K562 (cell line): Measurements from ENCODE around the gene RIMS3. TPM values are rescaled to one million over a fixed set of nuclear protein-coding genes. Genes with fewer than 3 reads are reported as not detected.

Experiments used
- FOXK2 ChIP-seq, 2 experiments: fragments of 450-650 bp; IDR thresholded peaks in 1 of 2; conservative IDR thresholded peaks in 1 of 2; 2 replicates each; pipeline ENCODE4 v1.6.1; 2016; ENCODE audit warnings: low read depth in 2 of 2, mild to moderate bottlenecking in 1 of 2
- MEF2D ChIP-seq: conservative IDR thresholded peaks from 2 replicates; pipeline ENCODE4 v1.6.1; 2016; ENCODE audit warnings: low read depth, missing genetic modification characterization, missing compliant biosample characterization
- NCOR1 ChIP-seq: fragments of 450-650 bp; IDR thresholded peaks from 2 replicates; pipeline ENCODE4 v1.6.1; 2016; ENCODE audit warnings: mild to moderate bottlenecking, moderate library complexity
- PTBP1 ChIP-seq: fragments of 200-400 bp; formaldehyde crosslinking; IDR thresholded peaks from 2 replicates; pipeline ENCODE4 v1.6.1; 2017; ENCODE audit warnings: low read depth, low read length
- RBBP5 ChIP-seq: fragments of 200-600 bp; sonication (generic); IDR thresholded peaks from 2 replicates; pipeline ENCODE4 v1.6.1; 2012; ENCODE audit warnings: borderline replicate concordance, mild to moderate bottlenecking, low read length, control low read depth, inconsistent platforms; ENCODE audit not compliant: insufficient read depth, poor library complexity, severe bottlenecking
- SREBF1 ChIP-seq: fragments of 150-350 bp; IDR thresholded peaks from 2 replicates; pipeline ENCODE4 v1.6.1; 2014; ENCODE audit warnings: antibody characterized with exemption, low read depth, low read length, borderline replicate concordance
- ZNF668 ChIP-seq: fragments of 250-450 bp; sonication (Bioruptor Pico); IDR thresholded peaks from 2 replicates; pipeline ENCODE4 v1.8.0; 2022; ENCODE audit warnings: mild to moderate bottlenecking, inconsistent platforms
- polyA plus RNA-seq, 8 experiments: library from polyadenylated mRNA; depleted of rRNA in 4 of 8; stranded (reverse) in 5 of 8; unstranded in 3 of 8; fragments of >200 nt; fragmentation: Nextera tagmentation in 2 of 8; fragmentation: Illumina TruSeq in 1 of 8; extraction: Ambion mirVana in 2 of 8; extraction: Trizol in 1 of 8; gene quantifications; 2 replicates each; pipeline versions ENCODE4 v1.2.1 to v1.2.3, GENCODE V29; 2011 to 2014; ENCODE audit warnings: inconsistent platforms in 1 of 8, missing spikeins in 1 of 8
- total RNA-seq, 7 experiments: library from RNA; depleted of rRNA in 6 of 7; stranded (reverse); fragments of >200 nt in 6 of 7; fragmentation: Illumina TruSeq in 2 of 7; extraction: Trizol in 2 of 7; gene quantifications; 2 replicates each; pipeline versions ENCODE4 v1.2.1 to v1.2.3, GENCODE V29; 2011 to 2021; ENCODE audit warnings: low replicate concordance in 1 of 7
- TF ChIP-seq, protein P1 (sequence below): conservative IDR thresholded peaks from 2 replicates; pipeline ENCODE4 v1.6.1; 2011; ENCODE audit warnings: low read depth, mild to moderate bottlenecking, low read length; ENCODE audit not compliant: control insufficient read depth
- TF ChIP-seq, protein P2 (sequence below), 2 experiments: IDR thresholded peaks in 1 of 2; conservative IDR thresholded peaks in 1 of 2; 2 replicates each; pipeline ENCODE4 v1.6.1; 2016; ENCODE audit warnings: low read depth in 2 of 2, mild to moderate bottlenecking in 1 of 2, missing compliant biosample characterization in 1 of 2, missing genetic modification characterization in 1 of 2, moderate library complexity in 1 of 2
- TF ChIP-seq, protein P3 (sequence below), 3 experiments: fragments of 200-800 bp in 1 of 3; fragments of 250-450 bp in 1 of 3; fragments of 450-650 bp in 1 of 3; sonication (Bioruptor Pico) in 1 of 3; sonication (Bioruptor generic) in 1 of 3; formaldehyde crosslinking in 1 of 3; IDR thresholded peaks; 2 replicates each; pipeline versions ENCODE4 v1.6.1 to v1.8.0; 2016 to 2022; ENCODE audit warnings: mild to moderate bottlenecking in 2 of 3, missing genetic modification characterization in 2 of 3, missing compliant biosample characterization in 1 of 3, moderate library complexity in 1 of 3

The RIMS3 gene
- total and polyA plus RNA-seq, 9 of the 15 experiments (the other 6 are each of a cell fraction or from before 2014, with no cell fraction given): 0.06 to 1.2 (median 0.59) TPM

DNA sequence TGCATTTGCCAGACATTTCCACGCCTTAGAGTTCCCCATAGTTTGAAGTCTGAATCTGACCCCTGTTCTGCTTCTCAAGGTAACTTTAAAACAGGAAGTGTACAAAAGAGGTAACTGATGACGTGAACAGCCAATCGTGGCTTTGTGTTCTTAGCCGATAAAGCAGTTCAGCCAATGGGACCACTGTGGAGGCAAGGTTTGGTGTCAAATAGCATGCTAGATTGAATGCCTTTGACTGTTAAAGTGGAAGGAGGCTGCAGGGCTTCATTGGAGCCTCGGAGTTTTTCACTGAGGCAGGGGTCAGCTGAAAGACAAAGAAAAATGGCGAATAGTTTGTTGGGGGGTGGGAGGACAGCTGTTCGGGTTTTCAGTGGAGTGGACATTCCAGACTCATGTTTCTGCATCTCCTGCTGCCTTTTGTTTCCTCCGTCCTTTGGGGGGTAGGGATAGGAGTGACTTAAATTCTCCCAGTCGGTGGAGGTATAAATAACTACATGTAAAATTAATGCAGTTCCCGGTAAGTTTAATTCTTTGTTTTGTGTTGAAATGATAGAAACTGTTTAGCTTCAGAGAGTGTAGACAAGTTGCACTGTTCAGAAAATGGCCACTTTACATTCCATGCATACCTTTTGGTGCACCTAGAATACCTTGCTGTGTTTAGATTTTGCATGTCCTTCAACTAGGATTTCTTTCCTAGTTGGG, 43.8 kb upstream of the RIMS3 start (continued):
- TF ChIP-seq, protein P1, sequence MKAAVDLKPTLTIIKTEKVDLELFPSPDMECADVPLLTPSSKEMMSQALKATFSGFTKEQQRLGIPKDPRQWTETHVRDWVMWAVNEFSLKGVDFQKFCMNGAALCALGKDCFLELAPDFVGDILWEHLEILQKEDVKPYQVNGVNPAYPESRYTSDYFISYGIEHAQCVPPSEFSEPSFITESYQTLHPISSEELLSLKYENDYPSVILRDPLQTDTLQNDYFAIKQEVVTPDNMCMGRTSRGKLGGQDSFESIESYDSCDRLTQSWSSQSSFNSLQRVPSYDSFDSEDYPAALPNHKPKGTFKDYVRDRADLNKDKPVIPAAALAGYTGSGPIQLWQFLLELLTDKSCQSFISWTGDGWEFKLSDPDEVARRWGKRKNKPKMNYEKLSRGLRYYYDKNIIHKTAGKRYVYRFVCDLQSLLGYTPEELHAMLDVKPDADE: no peak
- TF ChIP-seq MEF2D (tag) (no peak), FOXK2 (conservative IDR thresholded peaks at IDR 0.05 in 1 of 2, IDR thresholded peaks at IDR 0.05 in 1 of 2; ENCODE audit: low read depth in 2 of 2) (peak; percentile 88 to 93), NCOR1 (no peak), ZNF668 (CRISPR knock-in tag) (no peak), RBBP5 (no peak), PTBP1 (no peak), SREBF1 (no peak)
- TF ChIP-seq, protein P2, sequence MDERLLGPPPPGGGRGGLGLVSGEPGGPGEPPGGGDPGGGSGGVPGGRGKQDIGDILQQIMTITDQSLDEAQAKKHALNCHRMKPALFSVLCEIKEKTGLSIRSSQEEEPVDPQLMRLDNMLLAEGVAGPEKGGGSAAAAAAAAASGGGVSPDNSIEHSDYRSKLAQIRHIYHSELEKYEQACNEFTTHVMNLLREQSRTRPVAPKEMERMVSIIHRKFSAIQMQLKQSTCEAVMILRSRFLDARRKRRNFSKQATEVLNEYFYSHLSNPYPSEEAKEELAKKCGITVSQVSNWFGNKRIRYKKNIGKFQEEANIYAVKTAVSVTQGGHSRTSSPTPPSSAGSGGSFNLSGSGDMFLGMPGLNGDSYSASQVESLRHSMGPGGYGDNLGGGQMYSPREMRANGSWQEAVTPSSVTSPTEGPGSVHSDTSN (CRISPR knock-in tag; IDR thresholded peaks at IDR 0.05; ENCODE audit: low read depth): no peak
- TF ChIP-seq, protein P2 (tag; conservative IDR thresholded peaks at IDR 0.05; ENCODE audit: low read depth): peak; percentile 98
- TF ChIP-seq, protein P3, sequence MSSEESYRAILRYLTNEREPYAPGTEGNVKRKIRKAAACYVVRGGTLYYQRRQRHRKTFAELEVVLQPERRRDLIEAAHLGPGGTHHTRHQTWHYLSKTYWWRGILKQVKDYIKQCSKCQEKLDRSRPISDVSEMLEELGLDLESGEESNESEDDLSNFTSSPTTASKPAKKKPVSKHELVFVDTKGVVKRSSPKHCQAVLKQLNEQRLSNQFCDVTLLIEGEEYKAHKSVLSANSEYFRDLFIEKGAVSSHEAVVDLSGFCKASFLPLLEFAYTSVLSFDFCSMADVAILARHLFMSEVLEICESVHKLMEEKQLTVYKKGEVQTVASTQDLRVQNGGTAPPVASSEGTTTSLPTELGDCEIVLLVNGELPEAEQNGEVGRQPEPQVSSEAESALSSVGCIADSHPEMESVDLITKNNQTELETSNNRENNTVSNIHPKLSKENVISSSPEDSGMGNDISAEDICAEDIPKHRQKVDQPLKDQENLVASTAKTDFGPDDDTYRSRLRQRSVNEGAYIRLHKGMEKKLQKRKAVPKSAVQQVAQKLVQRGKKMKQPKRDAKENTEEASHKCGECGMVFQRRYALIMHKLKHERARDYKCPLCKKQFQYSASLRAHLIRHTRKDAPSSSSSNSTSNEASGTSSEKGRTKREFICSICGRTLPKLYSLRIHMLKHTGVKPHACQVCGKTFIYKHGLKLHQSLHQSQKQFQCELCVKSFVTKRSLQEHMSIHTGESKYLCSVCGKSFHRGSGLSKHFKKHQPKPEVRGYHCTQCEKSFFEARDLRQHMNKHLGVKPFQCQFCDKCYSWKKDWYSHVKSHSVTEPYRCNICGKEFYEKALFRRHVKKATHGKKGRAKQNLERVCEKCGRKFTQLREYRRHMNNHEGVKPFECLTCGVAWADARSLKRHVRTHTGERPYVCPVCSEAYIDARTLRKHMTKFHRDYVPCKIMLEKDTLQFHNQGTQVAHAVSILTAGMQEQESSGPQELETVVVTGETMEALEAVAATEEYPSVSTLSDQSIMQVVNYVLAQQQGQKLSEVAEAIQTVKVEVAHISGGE (CRISPR knock-in tag; IDR thresholded peaks at IDR 0.05): no peak
